Lung (tissue), 12 donors: ENCODE measurements around the gene ATP6V1E1. TPM values are rescaled to one million over a fixed set of nuclear protein-coding genes. Genes with fewer than 3 reads are reported as not detected.

Experiments used
- ATAC-seq: fragments of 200-7000 bp; cut with Tn5 transposase; one replicate; pipeline ENCODE4 v1.9.1; 2020; ENCODE audit warnings: moderate number of reproducible peaks; ENCODE audit not compliant: insufficient read depth, low FRiP score
- DNase-seq, 3 donors: peaks; one replicate each; pipeline ENCODE4 v3.0.0-alpha.2; 2013 to 2017
- H3K27ac ChIP-seq, 2 donors: one replicate each; pipeline ENCODE4 v1.5.1; 2013; ENCODE audit warnings: mild to moderate bottlenecking in 2 of 2, moderate library complexity in 2 of 2, control low read depth in 1 of 2, inconsistent platforms in 1 of 2, low read depth in 1 of 2, low read length in 1 of 2
- H3K27me3 ChIP-seq, 3 donors: one replicate each; pipeline ENCODE4 v1.5.1; 2013; ENCODE audit warnings: low read length in 2 of 3; ENCODE audit not compliant: control insufficient read depth in 3 of 3, insufficient read depth in 3 of 3
- H3K36me3 ChIP-seq, 4 donors: one replicate each; pipeline ENCODE4 v1.5.1; 2013; ENCODE audit warnings: low read length in 4 of 4, mild to moderate bottlenecking in 1 of 4, moderate library complexity in 1 of 4; ENCODE audit not compliant: control insufficient read depth in 4 of 4, insufficient read depth in 4 of 4
- H3K4me1 ChIP-seq, 5 donors: one replicate each; pipeline ENCODE4 v1.5.1; 2013; ENCODE audit warnings: low read length in 5 of 5, mild to moderate bottlenecking in 2 of 5, moderate library complexity in 1 of 5; ENCODE audit not compliant: control insufficient read depth in 5 of 5, insufficient read depth in 5 of 5
- H3K4me3 ChIP-seq: one replicate; pipeline ENCODE4 v1.5.1; 2013; ENCODE audit warnings: mild to moderate bottlenecking, control low read depth, moderate library complexity
- H3K9ac ChIP-seq, 2 donors: one replicate each; pipeline ENCODE4 v1.5.1; 2013; ENCODE audit warnings: low read length in 2 of 2, control low read depth in 1 of 2; ENCODE audit not compliant: insufficient read depth in 1 of 2
- H3K9me3 ChIP-seq, 4 donors: one replicate each; pipeline ENCODE4 v1.5.1; 2013; ENCODE audit warnings: low read length in 3 of 4, mild to moderate bottlenecking in 1 of 4, moderate library complexity in 1 of 4; ENCODE audit not compliant: control insufficient read depth in 4 of 4, insufficient read depth in 3 of 4
- CTCF ChIP-seq: IDR thresholded peaks from 2 replicates; pipeline ENCODE4 v1.5.1; 2012; ENCODE audit warnings: mild to moderate bottlenecking; ENCODE audit errors: control extremely low read depth, extremely low read depth
- WGBS, 2 donors: extraction: QIAGEN DNeasy Blood & Tissue Kit; methylation state at CpG; one replicate each; pipeline ENCODE4 v1.1.7; 2013; 5-methylcytosine and 5-hydroxymethylcytosine counted together
- polyA plus RNA-seq, 2 donors: library from polyadenylated mRNA; stranded (reverse); fragments of 200-250 nt; gene quantifications; one replicate each; pipeline ENCODE4 v1.2.1, GENCODE V29; 2013
- total RNA-seq, 2 donors: library from RNA; depleted of rRNA in 1 of 2; stranded (reverse); fragments of >200 nt in 1 of 2; gene quantifications; one replicate each; pipeline ENCODE4 v1.2.1, GENCODE V29; 2014 to 2021
- donor health status: control.
- donor health status: control.
- donor health status: Bipolar disorder and iron deficiency.
- donor health status: healthy.
- donor health status: DM: yes; HTN: yes; CAD: no.

Gene ATP6V1E1
- total and polyA plus RNA-seq, 4 donors = 109 to 199 (median 124) TPM

DNA sequence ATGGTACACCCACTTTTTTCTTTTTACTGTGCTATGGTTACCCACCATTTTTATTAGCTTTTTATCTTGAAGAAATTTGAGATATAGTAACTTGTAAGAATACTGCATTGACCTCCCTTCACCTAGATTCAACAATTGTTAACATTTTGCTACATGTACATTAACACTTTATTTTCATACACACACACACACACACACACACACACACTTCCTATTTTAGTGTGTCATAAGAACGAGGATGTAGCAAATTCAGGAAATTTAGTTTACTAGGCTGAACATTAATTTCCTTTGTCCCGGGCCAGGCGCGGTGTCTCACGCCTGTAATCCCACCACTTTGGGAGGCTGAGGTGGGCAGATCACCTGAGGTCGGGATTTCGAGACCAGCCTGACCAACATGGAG lies 1.1 kb upstream of the ATP6V1E1 start:
- no peak overlapping the region for H3K9ac ChIP-seq

DNA sequence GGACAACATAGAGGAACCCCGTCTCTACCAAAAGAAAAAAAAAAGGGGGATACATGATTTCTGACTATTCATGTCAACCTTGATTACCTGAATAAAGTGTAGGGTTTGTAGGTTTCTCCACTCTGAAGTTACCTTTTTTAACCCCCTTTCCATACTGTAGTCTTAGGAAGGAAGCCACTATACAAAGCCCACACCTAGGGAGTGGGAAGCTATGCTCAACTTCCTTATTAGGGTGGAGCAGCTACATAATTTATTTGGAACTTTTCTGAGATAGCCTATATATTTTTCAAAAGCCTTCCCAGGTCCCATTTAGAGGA lies 582 bp upstream of the ATP6V1E1 start:
- Histone ChIP-seq H3K9me3 (no peaks in the 10 kb centered on the region), H3K4me1 (peaks cover 0 to 9% (median 5%) of the 10 kb centered on the region in 5 donors), H3K36me3 (peaks cover 0 to 7% (median 4%) of the 10 kb centered on the region in 4 donors), H3K9ac (peak overlapping the region; percentile 26 to 97), H3K27ac (peak overlapping the region; percentile 97 to 98), H3K27me3 (no peaks in the 10 kb centered on the region), H3K4me3 (peak overlapping the region; percentile 56)
- ATAC-seq = no peak
- no peak for DNase-seq
- WGBS, 2 donors = 0% methylated on average over 1 of the region's 1 CpG
- TF ChIP-seq CTCF = no peak

More for the DNA sequence above, 1.1 kb upstream of the ATP6V1E1 start:
- DNase-seq (no peak), ATAC-seq (no peak)
- Histone ChIP-seq H3K9me3 (no peaks in the 10 kb centered on the region), H3K27me3 (no peaks in the 10 kb centered on the region), H3K36me3 (peaks cover 0 to 5% (median 3%) of the 10 kb centered on the region in 4 donors), H3K27ac (peak overlapping the region in 1 of 2 donors; percentile 98), H3K4me3 (no peak overlapping the region), H3K4me1 (peaks cover 0 to 9% (median 5%) of the 10 kb centered on the region in 5 donors)
- no peak for TF ChIP-seq CTCF
- WGBS, 2 donors = 33 to 58% methylated on average over 7 of the region's 7 CpGs

DNA sequence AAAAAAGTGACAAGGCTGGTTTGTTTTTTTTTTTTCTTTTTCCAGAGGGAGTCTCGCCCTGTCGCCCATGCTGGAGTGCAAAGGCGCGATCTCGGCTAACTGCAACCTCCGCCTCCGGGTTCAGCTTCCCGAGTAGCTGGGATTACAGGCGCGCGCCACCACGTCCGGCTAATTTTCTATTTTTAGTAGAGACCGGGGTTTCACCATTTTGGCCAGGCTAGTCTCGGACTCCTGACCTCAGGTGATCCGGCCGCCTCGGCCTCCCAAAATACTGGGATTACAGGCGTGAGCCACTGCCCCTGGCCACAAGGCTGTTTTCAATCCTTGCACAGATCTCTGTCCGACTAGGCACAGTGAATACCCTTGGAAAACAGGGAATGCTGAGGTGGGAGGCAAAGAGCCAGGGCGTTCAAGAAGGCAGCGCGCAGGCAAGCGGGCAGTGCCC lies 566 bp downstream of the ATP6V1E1 start:
- peak overlapping the region; percentile 100 for H3K4me3 ChIP-seq
- WGBS, 2 donors = 7 to 11% methylated on average over 24 of the region's 24 CpGs
- H3K36me3 ChIP-seq = peaks cover 2 to 7% (median 4%) of the 10 kb centered on the region in 4 donors
- no peaks in the 10 kb centered on the region for H3K9me3 ChIP-seq
- no peak for TF ChIP-seq CTCF
- peak overlapping the region; percentile 79 to 89 for H3K9ac ChIP-seq
- peaks cover 0 to 9% (median 5%) of the 10 kb centered on the region in 5 donors for H3K4me1 ChIP-seq
- no peaks in the 10 kb centered on the region for H3K27me3 ChIP-seq
- peak overlapping the region; percentile 82 to 99 for H3K27ac ChIP-seq
- ATAC-seq (no peak), DNase-seq (no peak)

DNA sequence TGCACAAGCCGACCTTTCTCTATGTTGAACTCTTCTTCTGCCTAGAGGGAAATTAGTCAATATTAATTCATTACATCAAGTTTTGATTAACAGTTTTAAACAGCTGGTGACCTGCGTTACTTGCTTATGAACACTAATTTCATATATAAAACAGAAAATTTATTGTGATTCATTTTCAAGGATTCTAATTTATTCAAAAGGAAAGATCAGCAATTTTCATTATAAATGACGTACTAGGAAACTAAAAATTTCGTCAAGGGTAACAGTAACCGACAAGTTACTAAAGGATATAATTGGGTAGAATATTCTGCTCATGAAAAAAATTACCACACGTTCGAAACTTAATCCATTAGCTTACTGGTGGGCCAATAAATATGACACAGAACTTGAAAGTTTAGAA lies 15.3 kb downstream of the ATP6V1E1 start:
- no peak for ATAC-seq

More for the DNA sequence above, 15.3 kb downstream of the ATP6V1E1 start:
- no peak overlapping the region for H3K27ac ChIP-seq
- 91 to 97% methylated on average over 7 of the region's 7 CpGs for WGBS, 2 donors
- no peak for DNase-seq
- H3K4me3 ChIP-seq = no peak overlapping the region
- peaks cover 0 to 10% (median 0%) of the 10 kb centered on the region in 5 donors for H3K4me1 ChIP-seq
- H3K9me3 ChIP-seq = no peaks in the 10 kb centered on the region
- H3K9ac ChIP-seq = no peak overlapping the region
- no peak for TF ChIP-seq CTCF
- no peaks in the 10 kb centered on the region for H3K27me3 ChIP-seq
- peaks cover 0 to 16% (median 9%) of the 10 kb centered on the region in 4 donors for H3K36me3 ChIP-seq
